Measurements from ENCODE around the gene TRIM26. TPM values are rescaled to one million over a fixed set of nuclear protein-coding genes. Genes with fewer than 3 reads are reported as not detected.
"Not testable (repeated sequence)": the region's sequence is repeated elsewhere in the genome, so short reads cannot be mapped to it uniquely, and the experiment has no call there.

Gene TRIM26
- total and polyA plus RNA-seq, 2 donors (not counting 3 experiments of a cell fraction or from before 2014, with no cell fraction given): 30.4 to 34.5 TPM

DNA sequence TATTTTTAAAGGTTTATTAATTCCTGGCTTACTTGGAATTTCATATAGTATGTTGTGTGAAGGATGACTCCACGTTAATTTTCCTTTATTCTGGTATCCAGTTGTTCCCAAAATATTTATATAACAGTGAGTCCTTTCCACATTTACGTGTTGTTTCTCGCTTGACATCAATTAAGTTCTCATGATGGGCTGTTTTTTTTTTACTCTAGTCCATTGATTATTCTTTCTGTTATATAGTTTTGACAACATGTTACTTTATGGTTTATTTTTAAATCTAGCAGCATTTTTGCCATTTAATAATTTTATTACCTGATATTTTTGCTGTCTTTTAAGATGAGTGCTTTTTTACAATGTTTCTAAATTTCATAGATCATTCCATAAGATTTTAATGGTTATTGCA, 70.5 kb downstream of the TRIM26 start:
- Histone ChIP-seq H3K4me2 (ENCODE audit: insufficient read depth, low read length) (no peak overlapping the region), H3K4me1 (ENCODE audit: control insufficient read depth, extremely low read depth, insufficient read depth, low read length) (no peaks in the 10 kb centered on the region), H3K4me3 (replicated peaks in 1 of 3; ENCODE audit: insufficient read depth in 1 of 3, low read depth in 1 of 3, low read length in 3 of 3) (no peak overlapping the region), H4K20me1 (replicated peaks; ENCODE audit: control insufficient read depth, extremely low read depth, insufficient read depth, low read length) (no peaks in the 10 kb centered on the region), H3K9me3 (replicated peaks; ENCODE audit: control insufficient read depth, insufficient read depth, low read length) (no peaks in the 10 kb centered on the region), H3K27me3 (ENCODE audit: control insufficient read depth in 2 of 2, insufficient read depth in 2 of 2, low read length in 2 of 2) (peaks cover 21 to 42% of the 10 kb centered on the region in 2 experiments), H3K36me3 (ENCODE audit: control insufficient read depth in 2 of 2, extremely low read depth in 1 of 2, insufficient read depth in 2 of 2, low read length in 2 of 2) (no peaks in the 10 kb centered on the region), H2AFZ (ENCODE audit: low read depth, low read length) (no peak overlapping the region), H3K9ac (replicated peaks; ENCODE audit: extremely low read depth, insufficient read depth, low read length) (no peak overlapping the region), H3K79me2 (ENCODE audit: control insufficient read depth, insufficient read depth, low read length) (no peaks in the 10 kb centered on the region), H3K27ac (ENCODE audit: insufficient read depth, low read depth, low read length) (no peak overlapping the region), H3K9me1 (replicated peaks; ENCODE audit: control insufficient read depth, extremely low read depth, insufficient read depth, low read length) (no peaks in the 10 kb centered on the region)
- dilution Hi-C loops (cut with MboI; ENCODE audit: extremely low pct_ligation_motif_present, low sequenced_read_pairs): no loop called here
- BruUV-seq (replicated peaks): no TSS peak
- ChIA-PET POLR2A (no interaction called here), CTCF (interaction anchor here (0.9 to 2.9 kb wide), 3 partner anchors 10 to 40 kb away, joined by 4 to 11 read pairs (median 7); no protein-coding TSS in a partner anchor)
- no peak for TF ChIP-seq GATA2 (IDR thresholded peaks at IDR 0.05; ENCODE audit: insufficient read depth, insufficient read length, low read depth, low read length)
- no peak for TF ChIP-seq MYC (IDR thresholded peaks at IDR 0.05; ENCODE audit: low read depth, low read length)
- no peak for TF ChIP-seq POLR2A (IDR thresholded peaks at IDR 0.05; ENCODE audit: low read depth, low read length)
- no peak for TF ChIP-seq FOS (IDR thresholded peaks at IDR 0.05; ENCODE audit: borderline replicate concordance, insufficient read depth, low read length)
- TF ChIP-seq EZH2 (IDR thresholded peaks at IDR 0.05; ENCODE audit: borderline replicate concordance, low read depth, low read length, severe bottlenecking): no peak
- TF ChIP-seq POLR2AphosphoS5 (IDR thresholded peaks at IDR 0.05; ENCODE audit: insufficient read depth, low read depth, low read length): no peak
- TF ChIP-seq JUN (IDR thresholded peaks at IDR 0.05; ENCODE audit: borderline replicate concordance, insufficient read depth, insufficient read length, low read depth): no peak
- TF ChIP-seq, protein P1, sequence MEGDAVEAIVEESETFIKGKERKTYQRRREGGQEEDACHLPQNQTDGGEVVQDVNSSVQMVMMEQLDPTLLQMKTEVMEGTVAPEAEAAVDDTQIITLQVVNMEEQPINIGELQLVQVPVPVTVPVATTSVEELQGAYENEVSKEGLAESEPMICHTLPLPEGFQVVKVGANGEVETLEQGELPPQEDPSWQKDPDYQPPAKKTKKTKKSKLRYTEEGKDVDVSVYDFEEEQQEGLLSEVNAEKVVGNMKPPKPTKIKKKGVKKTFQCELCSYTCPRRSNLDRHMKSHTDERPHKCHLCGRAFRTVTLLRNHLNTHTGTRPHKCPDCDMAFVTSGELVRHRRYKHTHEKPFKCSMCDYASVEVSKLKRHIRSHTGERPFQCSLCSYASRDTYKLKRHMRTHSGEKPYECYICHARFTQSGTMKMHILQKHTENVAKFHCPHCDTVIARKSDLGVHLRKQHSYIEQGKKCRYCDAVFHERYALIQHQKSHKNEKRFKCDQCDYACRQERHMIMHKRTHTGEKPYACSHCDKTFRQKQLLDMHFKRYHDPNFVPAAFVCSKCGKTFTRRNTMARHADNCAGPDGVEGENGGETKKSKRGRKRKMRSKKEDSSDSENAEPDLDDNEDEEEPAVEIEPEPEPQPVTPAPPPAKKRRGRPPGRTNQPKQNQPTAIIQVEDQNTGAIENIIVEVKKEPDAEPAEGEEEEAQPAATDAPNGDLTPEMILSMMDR (IDR thresholded peaks at IDR 0.05; ENCODE audit: extremely low read depth in 1 of 2, insufficient read depth in 1 of 2, low read depth in 1 of 2, low read length in 2 of 2): no peak
- TF ChIP-seq, protein P2, sequence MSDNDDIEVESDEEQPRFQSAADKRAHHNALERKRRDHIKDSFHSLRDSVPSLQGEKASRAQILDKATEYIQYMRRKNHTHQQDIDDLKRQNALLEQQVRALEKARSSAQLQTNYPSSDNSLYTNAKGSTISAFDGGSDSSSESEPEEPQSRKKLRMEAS (IDR thresholded peaks at IDR 0.05; ENCODE audit: insufficient read depth, insufficient read length): no peak
- intact Hi-C loops (cut with micrococcal nuclease): no loop called here
- DNase-seq (ENCODE audit: low read depth, low spot score) (no peak), FAIRE-seq (no peak)

DNA sequence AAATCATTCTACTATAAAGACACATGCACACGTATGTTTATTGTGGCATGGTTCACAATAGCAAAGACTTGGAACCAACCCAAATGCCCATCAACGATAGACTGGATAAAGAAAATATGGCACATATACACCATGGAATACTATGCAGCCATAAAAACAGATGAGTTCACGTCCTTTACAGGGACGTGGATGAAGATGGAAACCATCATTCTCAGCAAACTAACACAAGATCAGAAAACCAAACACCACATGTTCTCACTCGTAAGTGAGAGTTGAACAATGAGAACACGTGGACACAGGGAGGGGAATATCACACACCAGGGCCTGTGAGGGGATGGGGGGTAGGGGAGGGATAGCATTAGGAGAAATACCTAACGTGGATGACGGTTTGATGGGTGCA, 73.0 kb downstream of the TRIM26 start:
- H3K4me3 ChIP-seq (replicated peaks in 1 of 3; ENCODE audit: insufficient read depth in 1 of 3, low read depth in 1 of 3, low read length in 3 of 3); intact Hi-C loops (cut with micrococcal nuclease); H3K79me2 ChIP-seq (ENCODE audit: control insufficient read depth, insufficient read depth, low read length); BruUV-seq (replicated peaks); H3K4me2 ChIP-seq (ENCODE audit: insufficient read depth, low read length); H3K4me1 ChIP-seq (ENCODE audit: control insufficient read depth, extremely low read depth, insufficient read depth, low read length); DNase-seq (ENCODE audit: low read depth, low spot score); H3K27ac ChIP-seq (ENCODE audit: insufficient read depth, low read depth, low read length); H3K9me1 ChIP-seq (replicated peaks; ENCODE audit: control insufficient read depth, extremely low read depth, insufficient read depth, low read length); dilution Hi-C loops (cut with MboI; ENCODE audit: extremely low pct_ligation_motif_present, low sequenced_read_pairs); H3K36me3 ChIP-seq (ENCODE audit: control insufficient read depth in 2 of 2, extremely low read depth in 1 of 2, insufficient read depth in 2 of 2, low read length in 2 of 2); H3K9me3 ChIP-seq (replicated peaks; ENCODE audit: control insufficient read depth, insufficient read depth, low read length); H4K20me1 ChIP-seq (replicated peaks; ENCODE audit: control insufficient read depth, extremely low read depth, insufficient read depth, low read length); FAIRE-seq; H3K9ac ChIP-seq (replicated peaks; ENCODE audit: extremely low read depth, insufficient read depth, low read length); POLR2A ChIA-PET; H2AFZ ChIP-seq (ENCODE audit: low read depth, low read length): not testable (repeated sequence)
- CTCF ChIA-PET: interaction anchor here (0.8 kb wide), 1 partner anchor 9 kb away, joined by 3 read pairs; no protein-coding TSS in a partner anchor
- H3K27me3 ChIP-seq (ENCODE audit: control insufficient read depth in 2 of 2, insufficient read depth in 2 of 2, low read length in 2 of 2): peaks cover 21 to 46% of the 10 kb centered on the region in 2 experiments
